GM11168 (cell line): Measurements from ENCODE around the gene PAFAH1B2.

Experiments used
- in situ Hi-C: fragments of 300-500 bp; cut with MboI; formaldehyde crosslinking; loops from one replicate; pipeline ENCODE4 v1.12.0; 2022; ENCODE audit warnings: low sequenced_read_pairs; ENCODE audit not compliant: unreplicated experiment

Gene PAFAH1B2

GRCh38 chr11:117217141-117218084, 73.3 kb downstream of the PAFAH1B2 start:
- in situ Hi-C loops, result no loop called here

DNA sequence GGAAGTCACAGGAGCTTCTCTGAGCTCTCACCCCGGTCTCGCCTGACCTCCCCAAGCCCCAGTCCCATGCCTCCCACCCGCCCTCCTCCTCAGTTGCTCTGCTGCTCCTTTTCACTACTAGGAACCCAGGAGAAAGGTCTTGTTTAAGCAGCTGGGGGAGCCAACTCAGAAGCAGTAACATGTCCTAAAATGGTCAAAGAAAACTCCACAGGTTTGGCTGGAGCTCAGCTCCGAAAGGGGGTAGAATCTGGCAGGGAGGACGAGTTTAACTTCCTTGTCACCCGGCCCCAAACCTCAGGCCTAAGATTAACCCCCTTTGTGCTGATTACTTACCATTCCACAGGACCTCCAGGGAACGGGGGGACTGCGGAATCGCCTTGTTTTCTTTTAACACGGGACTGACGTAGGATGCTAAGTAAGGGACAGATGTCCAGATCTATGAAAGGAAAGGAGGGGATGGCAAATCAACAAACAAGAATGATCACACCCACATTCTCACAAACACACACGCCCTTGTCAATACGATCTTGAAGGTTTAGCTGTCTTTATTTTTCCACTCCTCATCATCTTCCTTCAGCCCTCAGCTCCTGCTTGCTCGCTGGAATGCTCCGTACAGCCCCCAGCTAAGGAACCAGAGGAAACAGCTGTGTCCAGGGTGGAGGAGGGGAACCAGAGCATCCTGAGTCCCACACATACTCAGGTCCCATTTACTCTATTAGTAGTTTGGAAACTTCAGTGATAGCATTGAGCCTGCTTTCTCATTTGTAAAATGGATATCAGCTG, 74.2 kb downstream of the PAFAH1B2 start:
- in situ Hi-C loops, result no loop called here

DNA sequence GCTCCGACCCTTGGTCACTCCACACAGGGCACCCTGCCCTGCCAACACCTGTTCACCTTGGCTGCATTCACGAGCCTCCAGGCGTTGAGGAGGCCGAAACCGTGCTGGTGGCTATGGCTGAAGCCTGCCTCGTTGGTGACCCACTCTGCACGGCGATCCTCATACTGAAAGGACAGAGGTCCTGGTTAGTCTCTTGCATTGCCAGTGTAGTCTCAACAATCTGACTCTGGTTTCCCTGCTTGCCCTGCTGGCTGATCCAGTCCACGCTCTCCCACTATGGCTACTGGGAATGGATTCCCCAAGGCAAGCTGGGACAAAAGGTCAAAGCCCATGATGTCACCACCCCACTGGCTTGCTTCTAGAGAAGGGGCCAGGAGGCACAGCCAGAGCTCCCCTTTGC, 74.9 kb downstream of the PAFAH1B2 start:
- in situ Hi-C loops, result no loop called here

- in situ Hi-C loops, result no loop called here
Measured at GRCh38 chr11:117219455-117219854, 75.4 kb downstream of the PAFAH1B2 start.

DNA sequence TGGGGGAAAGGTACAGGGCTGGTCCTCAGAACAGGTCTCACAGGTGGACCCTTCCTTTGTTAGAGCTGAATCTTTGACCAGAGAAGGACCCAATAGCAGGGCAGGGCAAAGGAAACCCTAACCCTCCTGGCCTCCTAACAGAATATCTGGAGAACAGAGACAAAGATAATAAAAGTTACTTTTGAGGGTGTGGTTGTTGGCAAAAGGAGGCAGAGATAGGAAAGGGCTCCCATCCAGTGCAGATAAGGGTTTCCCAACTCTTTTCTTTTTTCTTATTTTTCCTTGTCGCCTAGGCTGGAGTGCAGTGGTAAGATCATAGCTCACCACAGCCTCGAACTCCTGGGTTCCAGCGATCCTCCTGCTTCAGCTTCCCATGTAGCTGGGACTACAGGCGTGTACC, 75.9 kb downstream of the PAFAH1B2 start:
- in situ Hi-C loops, result no loop called here

- in situ Hi-C loops, result no loop called here
Measured at GRCh38 chr11:117220568-117220967, 76.5 kb downstream of the PAFAH1B2 start.

GRCh38 chr11:117220999-117221774, 77.1 kb downstream of the PAFAH1B2 start:
- in situ Hi-C loops, result no loop called here

- in situ Hi-C loops, result no loop called here
Measured at GRCh38 chr11:117221775-117222517, 77.9 kb downstream of the PAFAH1B2 start.

GRCh38 chr11:117222991-117223740, 79.1 kb downstream of the PAFAH1B2 start:
- in situ Hi-C loops, result no loop called here

GRCh38 chr11:117223741-117224689, 79.9 kb downstream of the PAFAH1B2 start:
- in situ Hi-C loops, result no loop called here

- in situ Hi-C loops, result no loop called here
Measured at GRCh38 chr11:117225553-117226170, 81.6 kb downstream of the PAFAH1B2 start.
